Measurements from ENCODE around the gene EPHB2. TPM values are rescaled to one million over a fixed set of nuclear protein-coding genes. Genes with fewer than 3 reads are reported as not detected.

Gene EPHB2
- total and polyA plus RNA-seq, 2 of the 13 experiments (the other 11 are each of a cell fraction or from before 2014, with no cell fraction given): 0.03 to 0.11 TPM

- Histone ChIP-seq H3K27ac (ENCODE audit: extremely low read length, insufficient read depth, low read length) (no peak overlapping the region), H3K27me3 (ENCODE audit: control insufficient read depth in 1 of 2, insufficient read depth in 2 of 2, low read length in 2 of 2) (peaks cover 2 to 21% of the 10 kb centered on the region in 2 experiments; a peak in 1 of 5 replicates), H3K9ac (ENCODE audit: insufficient read depth, low read depth, low read length) (no peak overlapping the region), H3K4me2 (ENCODE audit: low read depth, low read length) (no peak overlapping the region), H3K9me3 (ENCODE audit: low read length) (no peaks in the 10 kb centered on the region), H3K4me3 (replicated peaks in 1 of 3; ENCODE audit: insufficient read depth in 1 of 3, low read depth in 2 of 3, low read length in 3 of 3) (no peak overlapping the region), H3K79me2 (ENCODE audit: insufficient read depth, low read length) (no peaks in the 10 kb centered on the region), H3K4me1 (ENCODE audit: insufficient read depth, low read length) (no peaks in the 10 kb centered on the region), H3K36me3 (replicated peaks in 1 of 2; ENCODE audit: control insufficient read depth in 1 of 2, insufficient read depth in 2 of 2, low read length in 2 of 2) (no peaks in the 10 kb centered on the region), H2AFZ (ENCODE audit: low read length) (no peak overlapping the region), H4K20me1 (ENCODE audit: insufficient read depth, low read length) (no peaks in the 10 kb centered on the region)
- no TSS peak for BruUV-seq (replicated peaks)
- ChIA-PET CTCF (ENCODE audit: low intra/inter-chr PET ratio, low total read pairs) (no interaction called here), POLR2A (no interaction called here)
- FAIRE-seq: no peak
- in situ Hi-C loops (cut with HindIII; ENCODE audit: extremely low pct_ligation_motif_present, low pct_unique_long_range_greater_than_20kb) (no loop called here), intact Hi-C loops (cut with micrococcal nuclease; ENCODE audit: unreplicated experiment) (no loop called here)
- no peak for DNase-seq (ENCODE audit: low spot score)
- ATAC-seq: no peak
- WGBS (ENCODE audit: low lambda C conversion rate): 5% methylated on average over 6 of the region's 8 CpGs
- no peak for TF ChIP-seq CCDC6 (CRISPR knock-in tag; IDR thresholded peaks at IDR 0.05)
- TF ChIP-seq, protein P1, sequence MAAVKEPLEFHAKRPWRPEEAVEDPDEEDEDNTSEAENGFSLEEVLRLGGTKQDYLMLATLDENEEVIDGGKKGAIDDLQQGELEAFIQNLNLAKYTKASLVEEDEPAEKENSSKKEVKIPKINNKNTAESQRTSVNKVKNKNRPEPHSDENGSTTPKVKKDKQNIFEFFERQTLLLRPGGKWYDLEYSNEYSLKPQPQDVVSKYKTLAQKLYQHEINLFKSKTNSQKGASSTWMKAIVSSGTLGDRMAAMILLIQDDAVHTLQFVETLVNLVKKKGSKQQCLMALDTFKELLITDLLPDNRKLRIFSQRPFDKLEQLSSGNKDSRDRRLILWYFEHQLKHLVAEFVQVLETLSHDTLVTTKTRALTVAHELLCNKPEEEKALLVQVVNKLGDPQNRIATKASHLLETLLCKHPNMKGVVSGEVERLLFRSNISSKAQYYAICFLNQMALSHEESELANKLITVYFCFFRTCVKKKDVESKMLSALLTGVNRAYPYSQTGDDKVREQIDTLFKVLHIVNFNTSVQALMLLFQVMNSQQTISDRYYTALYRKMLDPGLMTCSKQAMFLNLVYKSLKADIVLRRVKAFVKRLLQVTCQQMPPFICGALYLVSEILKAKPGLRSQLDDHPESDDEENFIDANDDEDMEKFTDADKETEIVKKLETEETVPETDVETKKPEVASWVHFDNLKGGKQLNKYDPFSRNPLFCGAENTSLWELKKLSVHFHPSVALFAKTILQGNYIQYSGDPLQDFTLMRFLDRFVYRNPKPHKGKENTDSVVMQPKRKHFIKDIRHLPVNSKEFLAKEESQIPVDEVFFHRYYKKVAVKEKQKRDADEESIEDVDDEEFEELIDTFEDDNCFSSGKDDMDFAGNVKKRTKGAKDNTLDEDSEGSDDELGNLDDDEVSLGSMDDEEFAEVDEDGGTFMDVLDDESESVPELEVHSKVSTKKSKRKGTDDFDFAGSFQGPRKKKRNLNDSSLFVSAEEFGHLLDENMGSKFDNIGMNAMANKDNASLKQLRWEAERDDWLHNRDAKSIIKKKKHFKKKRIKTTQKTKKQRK (IDR thresholded peaks at IDR 0.05; ENCODE audit: low read length): no peak
- TF ChIP-seq, protein P2, sequence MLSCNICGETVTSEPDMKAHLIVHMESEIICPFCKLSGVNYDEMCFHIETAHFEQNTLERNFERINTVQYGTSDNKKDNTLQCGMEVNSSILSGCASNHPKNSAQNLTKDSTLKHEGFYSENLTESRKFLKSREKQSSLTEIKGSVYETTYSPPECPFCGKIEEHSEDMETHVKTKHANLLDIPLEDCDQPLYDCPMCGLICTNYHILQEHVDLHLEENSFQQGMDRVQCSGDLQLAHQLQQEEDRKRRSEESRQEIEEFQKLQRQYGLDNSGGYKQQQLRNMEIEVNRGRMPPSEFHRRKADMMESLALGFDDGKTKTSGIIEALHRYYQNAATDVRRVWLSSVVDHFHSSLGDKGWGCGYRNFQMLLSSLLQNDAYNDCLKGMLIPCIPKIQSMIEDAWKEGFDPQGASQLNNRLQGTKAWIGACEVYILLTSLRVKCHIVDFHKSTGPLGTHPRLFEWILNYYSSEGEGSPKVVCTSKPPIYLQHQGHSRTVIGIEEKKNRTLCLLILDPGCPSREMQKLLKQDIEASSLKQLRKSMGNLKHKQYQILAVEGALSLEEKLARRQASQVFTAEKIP (CRISPR knock-in tag; IDR thresholded peaks at IDR 0.05; ENCODE audit: borderline replicate concordance): no peak
- TF ChIP-seq GZF1 (CRISPR knock-in tag; IDR thresholded peaks at IDR 0.05): no peak
- no peak for TF ChIP-seq THYN1 (CRISPR knock-in tag; IDR thresholded peaks at IDR 0.05; ENCODE audit: borderline replicate concordance, low read depth)
- TF ChIP-seq IKZF1 (IDR thresholded peaks at IDR 0.05): no peak
- TF ChIP-seq ZFP1 (CRISPR knock-in tag; IDR thresholded peaks at IDR 0.05): no peak
- no peak for TF ChIP-seq ZNF343 (CRISPR knock-in tag; IDR thresholded peaks at IDR 0.05)
- TF ChIP-seq TCF7L2 (IDR thresholded peaks at IDR 0.05; ENCODE audit: low read depth, low read length): no peak
- TF ChIP-seq DBP (CRISPR knock-in tag; IDR thresholded peaks at IDR 0.05; ENCODE audit: not compliant biosample characterization): no peak
- TF ChIP-seq ZNF24 (IDR thresholded peaks at IDR 0.05): no peak
- TF ChIP-seq, protein P3, sequence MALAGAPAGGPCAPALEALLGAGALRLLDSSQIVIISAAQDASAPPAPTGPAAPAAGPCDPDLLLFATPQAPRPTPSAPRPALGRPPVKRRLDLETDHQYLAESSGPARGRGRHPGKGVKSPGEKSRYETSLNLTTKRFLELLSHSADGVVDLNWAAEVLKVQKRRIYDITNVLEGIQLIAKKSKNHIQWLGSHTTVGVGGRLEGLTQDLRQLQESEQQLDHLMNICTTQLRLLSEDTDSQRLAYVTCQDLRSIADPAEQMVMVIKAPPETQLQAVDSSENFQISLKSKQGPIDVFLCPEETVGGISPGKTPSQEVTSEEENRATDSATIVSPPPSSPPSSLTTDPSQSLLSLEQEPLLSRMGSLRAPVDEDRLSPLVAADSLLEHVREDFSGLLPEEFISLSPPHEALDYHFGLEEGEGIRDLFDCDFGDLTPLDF (CRISPR knock-in tag; IDR thresholded peaks at IDR 0.05): no peak
- TF ChIP-seq SIN3B (IDR thresholded peaks at IDR 0.05; ENCODE audit: low read length): no peak
- no peak for TF ChIP-seq ZNF235 (CRISPR knock-in tag; IDR thresholded peaks at IDR 0.05; ENCODE audit: borderline replicate concordance)
- TF ChIP-seq, protein P4, sequence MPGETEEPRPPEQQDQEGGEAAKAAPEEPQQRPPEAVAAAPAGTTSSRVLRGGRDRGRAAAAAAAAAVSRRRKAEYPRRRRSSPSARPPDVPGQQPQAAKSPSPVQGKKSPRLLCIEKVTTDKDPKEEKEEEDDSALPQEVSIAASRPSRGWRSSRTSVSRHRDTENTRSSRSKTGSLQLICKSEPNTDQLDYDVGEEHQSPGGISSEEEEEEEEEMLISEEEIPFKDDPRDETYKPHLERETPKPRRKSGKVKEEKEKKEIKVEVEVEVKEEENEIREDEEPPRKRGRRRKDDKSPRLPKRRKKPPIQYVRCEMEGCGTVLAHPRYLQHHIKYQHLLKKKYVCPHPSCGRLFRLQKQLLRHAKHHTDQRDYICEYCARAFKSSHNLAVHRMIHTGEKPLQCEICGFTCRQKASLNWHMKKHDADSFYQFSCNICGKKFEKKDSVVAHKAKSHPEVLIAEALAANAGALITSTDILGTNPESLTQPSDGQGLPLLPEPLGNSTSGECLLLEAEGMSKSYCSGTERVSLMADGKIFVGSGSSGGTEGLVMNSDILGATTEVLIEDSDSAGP (CRISPR knock-in tag; IDR thresholded peaks at IDR 0.05; ENCODE audit: borderline replicate concordance): no peak
These were observed 208.8 kb downstream of the EPHB2 start for GRCh38 chr1:22919341-22920025.

All from HepG2 (cell line).